Vagina (tissue), 2 donors: ENCODE results near the gene ZNF135. TPM values are rescaled to one million over a fixed set of nuclear protein-coding genes. Genes with fewer than 3 reads are reported as not detected.

ENCODE experiments used
- DNase-seq, 2 donors: peaks; one replicate each; pipeline ENCODE4 v3.0.0-alpha.2; 2017; ENCODE audit errors: extremely low spot score in 2 of 2
- H3K27ac ChIP-seq: fragments of 200-600 bp; sonication (generic); one replicate; pipeline ENCODE4 v1.5.1; 2019
- H3K27me3 ChIP-seq: fragments of 200-600 bp; sonication (generic); one replicate; pipeline ENCODE4 v1.5.1; 2019
- H3K36me3 ChIP-seq, 2 donors: fragments of 200-600 bp; sonication (generic); one replicate each; pipeline ENCODE4 v1.5.1; 2017 to 2019
- H3K4me1 ChIP-seq: fragments of 200-600 bp; sonication (generic); one replicate; pipeline ENCODE4 v1.5.1; 2019
- H3K4me3 ChIP-seq, 2 donors: fragments of 200-600 bp; sonication (generic); 1 replicate in 1 of 2; 2 replicates in 1 of 2; pipeline ENCODE4 v1.5.1; 2016 to 2019
- H3K9me3 ChIP-seq: fragments of 200-600 bp; sonication (generic); one replicate; pipeline ENCODE4 v1.5.1; 2019
- CTCF ChIP-seq, 3 experiments: fragments of 450-650 bp in 2 of 3; fragments of 200-600 bp in 1 of 3; sonication (generic) in 1 of 3; IDR thresholded peaks; one replicate each; pipeline ENCODE4 v1.5.1; 2017 to 2019; ENCODE audit warnings: antibody characterized with exemption in 3 of 3, mild to moderate bottlenecking in 2 of 3, moderate library complexity in 2 of 3
- POLR2A ChIP-seq, 2 donors: fragments of 450-650 bp; IDR thresholded peaks; one replicate each; pipeline ENCODE4 v1.6.1; 2017; ENCODE audit warnings: antibody characterized with exemption in 2 of 2, mild to moderate bottlenecking in 2 of 2, moderate library complexity in 2 of 2
- POLR2AphosphoS5 ChIP-seq, 2 donors: sonication (generic); formaldehyde crosslinking; IDR thresholded peaks; one replicate each; pipeline ENCODE4 v1.9.0; 2017; ENCODE audit warnings: antibody characterized with exemption in 2 of 2, mild to moderate bottlenecking in 2 of 2, low read depth in 1 of 2; ENCODE audit not compliant: insufficient read depth in 1 of 2
- intact Hi-C: fragments of 100-400 bp; cut with DNase I; formaldehyde crosslinking; loops from one replicate; pipeline ENCODE4 v1.15.1; 2023
- total RNA-seq: library from RNA; depleted of rRNA; stranded (reverse); fragments of >200 nt; gene quantifications from one replicate; pipeline ENCODE4 v1.2.3, GENCODE V29; 2016

Gene ZNF135
- total RNA-seq, 1 donor from 2014 or later: 5.4 TPM

DNA sequence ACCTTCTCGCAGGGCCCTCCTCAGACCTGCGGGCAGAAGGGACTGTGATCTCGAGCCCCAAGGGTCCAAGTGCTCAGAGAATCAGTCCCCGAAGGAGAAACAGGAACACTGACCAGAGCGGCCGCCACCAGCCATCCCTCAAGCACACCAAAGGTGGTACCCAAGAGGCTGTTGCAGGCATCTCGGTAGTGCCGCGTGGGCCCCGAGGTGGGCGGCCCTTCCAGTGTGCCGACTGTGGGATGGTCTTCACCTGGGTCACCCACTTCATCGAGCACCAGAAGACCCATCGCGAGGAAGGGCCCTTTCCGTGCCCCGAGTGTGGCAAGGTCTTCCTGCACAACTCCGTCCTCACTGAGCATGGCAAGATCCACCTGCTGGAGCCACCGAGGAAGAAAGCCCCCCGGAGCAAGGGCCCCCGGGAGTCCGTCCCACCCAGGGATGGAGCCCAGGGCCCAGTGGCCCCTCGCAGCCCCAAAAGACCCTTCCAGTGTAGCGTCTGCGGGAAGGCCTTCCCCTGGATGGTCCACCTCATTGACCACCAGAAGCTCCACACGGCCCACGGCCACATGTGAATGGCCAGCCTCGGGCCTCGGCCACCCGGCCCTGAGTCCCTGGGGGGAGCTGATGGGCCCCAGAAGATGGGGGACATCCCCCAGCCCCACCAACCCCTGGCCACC lies 5.5 kb upstream of the ZNF135 start:
- TF ChIP-seq CTCF (IDR thresholded peaks at IDR 0.05) (no peak), POLR2AphosphoS5 (IDR thresholded peaks at IDR 0.05; ENCODE audit: insufficient read depth in 1 of 2, low read depth in 1 of 2) (no peak), POLR2A (IDR thresholded peaks at IDR 0.05) (no peak)
- no peaks in the 10 kb centered on the region for H3K27me3 ChIP-seq
- peaks cover 3% of the 10 kb centered on the region for H3K4me1 ChIP-seq
- DNase-seq: no peak
- H3K4me3 ChIP-seq: no peak overlapping the region
- no peak overlapping the region for H3K27ac ChIP-seq
- peaks cover 12% of the 10 kb centered on the region for H3K9me3 ChIP-seq
- intact Hi-C loops: no loop called here
- no peaks in the 10 kb centered on the region for H3K36me3 ChIP-seq

DNA sequence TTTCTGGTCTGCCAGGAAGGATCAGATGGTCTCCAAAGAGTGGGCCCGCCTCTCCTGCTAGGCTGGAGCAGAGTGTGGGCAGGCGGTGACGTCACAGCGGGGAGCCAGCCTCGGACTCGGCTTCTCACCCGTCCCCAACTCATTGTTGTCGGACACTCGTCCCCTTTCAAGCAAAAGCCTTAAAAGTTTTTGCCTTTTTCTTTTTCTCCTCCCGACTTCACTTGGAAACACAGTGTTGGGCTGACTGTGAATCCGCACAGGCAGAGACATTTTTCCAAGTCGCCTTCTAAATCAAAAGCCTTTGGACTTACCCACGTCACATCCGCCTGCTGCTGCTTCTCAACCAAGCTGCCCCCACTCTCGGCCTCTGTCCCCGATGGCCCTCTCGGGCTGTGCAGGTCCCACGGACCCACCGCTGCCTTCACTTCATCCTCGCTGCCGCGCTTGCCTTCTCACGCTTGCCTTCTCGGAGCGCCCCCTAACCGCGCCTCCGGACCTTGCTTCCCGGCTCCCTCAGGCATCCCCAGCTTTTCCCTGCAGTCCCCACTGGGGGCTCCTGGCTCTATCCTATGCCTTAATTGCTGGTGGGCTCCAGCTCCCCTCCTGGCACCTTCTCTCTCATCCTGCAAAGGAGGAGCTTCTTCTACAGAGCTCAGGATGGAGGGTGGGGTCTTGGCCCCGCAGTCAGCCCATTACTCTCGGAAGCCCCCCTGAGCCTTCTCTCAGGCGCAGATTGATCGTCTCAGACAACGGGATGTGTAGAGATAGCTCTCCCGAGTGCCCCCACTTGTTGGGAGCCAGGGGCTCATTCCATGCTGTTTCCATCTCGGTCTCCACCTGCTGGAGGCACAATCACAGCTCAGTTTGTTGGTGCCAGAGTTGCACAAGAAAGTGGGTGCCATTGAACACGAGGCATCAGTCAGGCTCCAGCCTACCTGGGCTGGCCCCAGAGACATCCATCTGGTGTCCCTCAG lies 3.9 kb upstream of the ZNF135 start:
- peaks cover 14% of the 10 kb centered on the region for H3K4me1 ChIP-seq
- TF ChIP-seq POLR2AphosphoS5 (IDR thresholded peaks at IDR 0.05; ENCODE audit: insufficient read depth in 1 of 2, low read depth in 1 of 2) (no peak), POLR2A (IDR thresholded peaks at IDR 0.05) (no peak), CTCF (IDR thresholded peaks at IDR 0.05) (no peak)
- intact Hi-C loops: no loop called here
- H3K4me3 ChIP-seq: peak overlapping the region; percentile 23 to 36
- H3K9me3 ChIP-seq: no peaks in the 10 kb centered on the region
- no peak overlapping the region for H3K27ac ChIP-seq
- no peaks in the 10 kb centered on the region for H3K36me3 ChIP-seq
- no peak for DNase-seq
- no peaks in the 10 kb centered on the region for H3K27me3 ChIP-seq

GRCh38 chr19:58056261-58056660 lies 2.8 kb upstream of the ZNF135 start:
- H3K36me3 ChIP-seq: no peaks in the 10 kb centered on the region
- no peak overlapping the region for H3K4me3 ChIP-seq
- TF ChIP-seq CTCF (IDR thresholded peaks at IDR 0.05) (no peak), POLR2AphosphoS5 (IDR thresholded peaks at IDR 0.05; ENCODE audit: insufficient read depth in 1 of 2, low read depth in 1 of 2) (no peak), POLR2A (IDR thresholded peaks at IDR 0.05) (no peak)
- intact Hi-C loops: no loop called here
- no peak overlapping the region for H3K27ac ChIP-seq
- DNase-seq: no peak
- peaks cover 15% of the 10 kb centered on the region for H3K4me1 ChIP-seq
- H3K27me3 ChIP-seq: no peaks in the 10 kb centered on the region
- no peaks in the 10 kb centered on the region for H3K9me3 ChIP-seq

DNA sequence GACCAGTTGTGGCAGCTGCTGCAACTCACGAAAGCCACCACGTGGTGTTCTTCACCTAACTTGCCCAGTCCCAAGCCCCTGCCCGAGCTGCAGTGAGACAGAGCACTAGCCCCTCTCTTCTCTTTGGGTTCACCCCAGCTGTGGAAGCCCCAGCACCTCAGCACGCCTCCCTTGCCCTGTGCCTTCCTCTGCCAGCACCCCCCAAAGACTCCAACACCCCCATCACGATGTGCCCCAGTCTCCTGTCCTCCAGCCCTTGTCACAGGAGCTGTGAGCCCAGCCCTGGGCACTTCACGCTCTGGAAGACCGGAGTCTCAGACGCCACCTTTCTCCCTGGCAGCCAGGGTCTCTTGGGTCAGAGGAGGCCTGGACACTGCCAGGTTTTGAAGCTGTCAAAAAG lies 2.2 kb upstream of the ZNF135 start:
- Histone ChIP-seq H3K27ac (no peak overlapping the region), H3K4me1 (peaks cover 15% of the 10 kb centered on the region), H3K36me3 (no peaks in the 10 kb centered on the region), H3K27me3 (no peaks in the 10 kb centered on the region), H3K9me3 (no peaks in the 10 kb centered on the region), H3K4me3 (no peak overlapping the region)
- intact Hi-C loops: no loop called here
- TF ChIP-seq POLR2A (IDR thresholded peaks at IDR 0.05) (no peak), POLR2AphosphoS5 (IDR thresholded peaks at IDR 0.05; ENCODE audit: insufficient read depth in 1 of 2, low read depth in 1 of 2) (no peak), CTCF (IDR thresholded peaks at IDR 0.05) (no peak)
- DNase-seq: no peak
